Stimulated activated CD8-positive, alpha-beta memory T cell treated with anti-CD3 and anti-CD28 coated beads, Interleukin-4, amount 100 ng/mL, for 48 hours (primary cell): ENCODE data around the gene PDK2.

ENCODE experiments used
- DNase-seq: peaks from one replicate; pipeline ENCODE4 v3.0.0-alpha.2; 2020

Gene PDK2

GRCh38 chr17:50094753-50095619 lies at the start of gene PDK2:
TSS of gene PDK2 (plus strand) at chr17:50095351. CDS start at chr17:50095436, 85 bp downstream.
- peak; percentile 95 for DNase-seq

GRCh38 chr17:50046179-50046578 lies 49.0 kb upstream of the PDK2 start:
- DNase-seq, result no peak

DNA sequence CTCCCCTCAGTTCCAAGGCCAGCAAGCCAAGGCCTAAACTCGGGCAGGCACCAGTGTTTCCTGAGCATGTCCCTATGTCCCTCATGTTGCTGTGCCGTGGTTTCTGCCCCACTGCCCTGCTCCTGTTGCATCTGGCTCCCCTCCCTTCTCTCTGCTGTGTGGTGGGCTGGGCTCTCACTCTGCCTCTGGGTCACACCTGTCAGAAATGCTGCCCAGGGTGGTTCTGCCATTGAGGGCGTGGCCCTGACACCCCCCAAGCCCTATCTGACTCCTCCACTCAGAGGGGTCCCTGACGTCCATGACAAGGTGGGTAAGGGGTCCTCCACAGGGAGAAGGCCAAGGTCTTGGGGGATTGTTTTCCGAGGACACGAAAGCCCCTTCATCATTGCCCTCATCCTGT lies 48.5 kb upstream of the PDK2 start:
- DNase-seq, result no peak

- DNase-seq, result no peak
Measured at GRCh38 chr17:50047083-50047482, 48.1 kb upstream of the PDK2 start.

DNA sequence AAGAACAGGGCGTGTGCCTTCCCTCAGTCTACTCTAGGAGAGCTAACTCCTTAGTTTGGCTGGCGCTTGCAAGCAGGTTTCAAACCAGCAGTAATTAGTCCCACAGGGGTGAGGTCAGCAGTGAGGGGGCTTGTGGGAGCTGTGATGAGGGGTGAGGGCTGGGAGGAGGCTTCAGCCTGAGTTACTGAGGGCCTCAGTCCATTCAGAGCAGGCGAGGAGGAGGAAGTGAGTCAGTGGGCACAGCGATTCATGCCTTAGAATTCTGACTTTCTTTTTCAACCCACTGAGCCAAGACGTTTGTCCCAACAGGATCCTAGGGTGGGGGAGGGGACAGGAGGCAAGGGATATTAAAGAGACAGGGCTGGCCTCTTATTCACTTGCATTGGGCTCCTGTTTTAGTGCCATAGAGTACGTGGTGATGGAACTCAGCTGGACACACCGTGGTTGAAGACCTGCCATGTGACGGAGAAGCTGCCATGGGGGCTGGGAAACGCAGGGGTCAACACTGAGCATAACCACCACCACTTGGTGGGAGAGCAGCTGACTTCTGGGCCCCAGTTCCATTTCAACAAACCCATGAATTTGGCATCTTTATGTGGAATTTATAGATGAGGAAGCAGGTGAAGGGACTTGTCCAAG lies 47.5 kb upstream of the PDK2 start:
- DNase-seq, result peak; percentile 59

GRCh38 chr17:50048146-50048720 lies 46.9 kb upstream of the PDK2 start:
- DNase-seq, result no peak

GRCh38 chr17:50048988-50049387 lies 46.2 kb upstream of the PDK2 start:
- no peak for DNase-seq

DNA sequence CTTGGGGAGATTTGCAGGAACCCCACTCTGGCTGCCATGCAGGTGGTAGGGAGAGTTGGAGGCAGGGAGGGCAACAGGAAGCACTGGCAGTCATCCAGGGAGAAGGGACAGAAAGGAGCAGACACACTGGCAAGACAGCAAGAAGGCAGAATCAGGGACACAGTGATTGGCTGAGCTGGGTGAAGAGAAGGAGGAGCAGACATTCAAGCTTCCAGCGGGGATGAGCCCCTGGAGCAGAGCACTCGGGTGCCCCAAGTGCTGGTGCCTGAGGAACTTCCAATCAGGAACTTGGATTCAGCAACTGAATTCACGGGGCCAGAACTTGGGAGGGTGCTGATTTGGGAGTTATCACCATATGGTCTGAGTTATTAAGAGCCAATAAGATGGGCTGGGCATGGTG lies 45.5 kb upstream of the PDK2 start:
- DNase-seq, result no peak

DNA sequence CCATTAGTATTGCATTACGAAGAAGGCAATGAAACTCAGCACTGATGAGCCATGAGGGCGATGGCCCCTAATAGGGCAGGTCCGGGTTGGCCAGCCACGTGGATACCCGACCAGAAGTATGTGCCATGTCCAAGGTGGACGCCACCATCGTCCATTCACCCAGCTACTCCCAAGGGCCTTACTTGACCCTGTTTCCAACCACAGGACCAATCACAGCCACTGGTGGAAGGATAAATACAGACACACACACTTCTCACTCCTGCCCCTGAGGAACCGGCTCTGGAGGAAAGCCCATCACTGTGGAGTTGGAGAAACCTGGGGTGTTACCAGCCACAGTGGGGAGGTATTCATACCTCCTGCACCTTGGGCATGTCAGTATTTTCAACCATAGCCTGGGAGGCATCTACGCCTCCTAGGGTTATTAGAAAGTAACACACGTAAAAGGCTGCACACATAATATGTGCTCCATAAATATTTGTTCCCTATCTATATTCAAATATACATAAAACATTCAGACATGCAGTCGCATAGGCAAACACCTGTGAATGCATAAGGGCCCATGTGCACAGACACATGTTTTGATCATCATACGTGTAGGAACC lies 44.6 kb upstream of the PDK2 start:
- DNase-seq, result no peak

DNA sequence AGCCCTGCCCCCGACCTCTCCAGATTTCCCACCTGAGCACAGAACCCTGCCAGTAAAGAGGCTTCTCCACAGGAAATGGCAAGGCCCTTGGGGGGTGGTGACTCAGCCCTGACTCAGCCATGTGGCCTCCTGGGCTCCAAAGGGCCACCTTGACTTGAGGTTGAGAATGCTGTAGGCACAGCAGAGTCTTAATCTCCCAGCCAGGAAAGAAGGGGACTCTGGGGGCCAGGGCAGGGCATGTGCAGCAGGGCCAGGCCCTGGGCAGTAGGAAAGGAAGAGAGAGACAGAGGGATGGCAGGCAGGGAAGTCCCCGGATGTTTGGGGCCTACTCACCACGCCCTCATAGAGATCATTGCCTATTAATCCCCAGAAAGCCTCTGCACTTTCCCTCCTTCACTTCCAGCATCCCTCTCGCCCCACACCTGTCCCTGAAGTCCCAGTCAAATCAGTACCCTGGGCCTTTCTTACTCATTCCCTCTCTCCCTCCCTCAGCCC lies 44.0 kb upstream of the PDK2 start:
- DNase-seq, result peak; percentile 88

DNA sequence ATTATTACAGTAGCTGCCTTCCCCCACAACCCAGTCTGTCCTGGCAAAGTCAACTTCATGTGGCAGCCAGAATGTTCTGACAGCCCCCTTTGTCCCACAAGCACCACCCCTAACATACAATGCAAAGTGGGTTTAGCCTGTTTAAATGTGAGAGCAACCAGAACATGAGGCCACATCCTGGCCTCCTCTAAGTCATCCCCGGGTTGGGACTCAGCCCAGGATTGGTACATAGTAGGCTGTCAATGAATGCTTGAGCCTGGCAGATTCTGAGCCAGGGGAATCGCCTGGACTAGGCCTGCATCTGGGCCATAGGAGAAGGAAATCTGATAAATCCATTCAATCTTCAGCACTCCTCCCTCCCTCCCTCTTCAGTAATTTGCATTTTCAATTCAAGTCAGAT lies 43.5 kb upstream of the PDK2 start:
- DNase-seq, result no peak

DNA sequence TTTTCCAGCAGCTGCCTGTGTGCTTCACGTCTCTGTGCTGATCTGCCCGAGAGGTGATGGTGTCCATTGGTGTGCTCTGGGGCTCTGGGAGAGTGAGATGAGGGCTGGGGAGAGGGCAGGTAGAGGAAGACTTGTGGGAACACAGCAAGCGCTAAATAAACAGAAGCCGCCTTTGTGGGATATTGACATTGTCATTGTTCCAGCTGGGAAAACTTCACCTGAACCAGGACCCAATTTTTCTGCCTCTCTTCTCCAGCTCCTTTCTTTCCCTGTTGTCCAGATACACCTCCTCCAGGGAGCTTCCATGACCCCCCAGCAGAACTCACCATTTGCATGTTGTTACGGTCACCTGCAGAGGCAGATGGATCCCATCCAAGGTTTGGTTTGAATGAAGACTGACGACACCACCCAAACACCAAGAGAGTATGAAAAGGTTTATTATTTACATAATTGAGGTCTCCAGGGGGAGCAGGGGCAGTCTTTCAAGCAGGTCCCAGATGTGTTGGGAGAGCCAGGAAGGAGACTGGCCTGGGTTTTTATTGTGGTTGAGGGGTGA lies 42.8 kb upstream of the PDK2 start:
- no peak for DNase-seq

DNA sequence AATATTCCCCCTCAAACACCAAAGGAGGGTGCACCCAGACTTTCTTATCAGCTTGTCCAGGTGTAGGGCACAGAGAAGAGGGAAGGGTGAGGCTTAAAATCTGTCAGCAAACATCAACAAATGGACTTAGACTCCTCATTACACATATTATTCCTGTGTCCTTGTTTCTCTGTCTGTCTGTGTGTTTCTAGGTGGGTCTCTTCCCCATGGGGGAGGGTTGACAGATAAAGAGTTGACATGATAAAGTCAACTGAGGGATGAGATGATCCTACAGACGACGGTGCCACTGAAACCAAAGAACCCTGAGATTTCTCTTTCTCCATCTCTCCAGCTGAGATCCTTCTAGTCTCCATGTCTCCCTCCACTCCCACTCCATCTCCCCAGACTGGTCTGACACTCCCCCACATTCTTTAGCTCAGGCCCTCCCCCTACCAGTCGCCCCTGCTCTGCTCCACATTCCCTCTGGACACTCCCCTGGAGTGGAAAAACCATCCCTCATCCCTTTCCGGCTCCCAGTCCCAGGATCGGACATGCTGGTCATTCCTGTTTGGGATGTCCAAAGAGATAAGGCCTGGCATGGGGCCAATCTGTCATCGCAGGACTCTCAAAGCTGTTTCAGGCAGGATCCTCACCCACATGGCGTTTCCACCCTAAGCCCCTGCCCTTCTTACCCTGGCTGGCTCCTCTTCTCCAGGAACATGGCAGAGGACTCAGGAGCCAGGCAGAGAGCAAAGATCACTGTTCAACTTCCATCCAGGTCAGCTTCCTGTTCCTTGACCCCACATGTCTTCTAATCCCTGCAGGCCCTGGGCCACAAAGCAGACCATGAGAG lies 42.1 kb upstream of the PDK2 start:
- DNase-seq, result no peak

DNA sequence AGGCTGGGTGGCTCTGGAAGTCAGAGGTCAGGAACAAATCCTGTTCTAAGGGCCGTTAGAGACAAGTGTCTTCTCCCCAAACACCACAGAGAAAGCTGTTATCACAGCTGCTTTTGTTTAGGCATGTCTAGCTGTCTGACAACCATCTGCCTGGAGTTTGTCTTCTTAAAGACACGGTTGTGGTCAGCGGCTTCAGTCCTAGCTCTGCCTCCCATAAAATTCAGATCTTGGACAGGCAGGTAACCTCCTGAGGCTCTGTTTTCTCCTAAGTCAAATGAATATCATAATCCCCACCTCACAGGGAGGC lies 41.5 kb upstream of the PDK2 start:
- DNase-seq, result no peak

- DNase-seq, result peak; percentile 34
Measured at GRCh38 chr17:50055055-50055425, 40.1 kb upstream of the PDK2 start.

DNA sequence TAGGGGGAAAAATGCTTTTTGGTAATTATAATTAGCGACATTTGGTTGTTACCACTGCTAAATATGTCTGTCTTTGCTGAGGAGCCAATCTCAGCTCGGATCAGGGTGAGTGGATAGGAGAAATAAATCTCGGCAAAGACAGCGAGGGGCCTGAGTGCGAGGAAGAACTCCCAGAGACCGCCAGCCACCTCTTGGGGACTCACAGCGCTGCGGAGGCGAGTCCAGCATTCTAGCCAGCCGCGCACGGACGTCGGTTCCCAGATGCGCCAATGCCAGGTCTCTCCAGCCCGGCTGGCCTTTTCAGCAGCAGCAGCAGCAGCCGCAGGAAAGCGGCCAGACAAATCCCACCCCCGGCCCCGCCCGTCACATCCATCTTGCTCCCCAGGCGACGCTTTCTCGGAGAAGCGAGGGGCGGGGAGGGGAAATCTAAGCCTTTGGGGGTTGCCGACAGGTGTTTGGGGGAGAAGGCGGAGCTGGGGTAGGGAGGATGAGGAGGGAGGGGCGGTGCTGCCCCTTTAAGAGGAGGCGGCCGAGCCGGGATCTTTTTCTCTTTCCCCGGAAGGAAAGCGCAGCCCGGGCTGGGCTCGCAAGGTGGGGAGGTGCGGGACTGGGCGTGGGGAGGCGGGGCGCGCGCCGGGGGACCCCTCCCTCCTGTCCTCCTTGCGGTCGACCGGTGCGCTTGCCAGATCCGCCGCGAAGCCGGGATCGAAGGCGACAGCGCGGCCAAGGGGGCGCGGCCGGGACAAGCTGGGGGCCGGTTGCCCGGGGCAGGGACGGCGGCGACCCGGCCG lies 39.5 kb upstream of the PDK2 start, which contains the start of gene ITGA3:
Gene ITGA3, plus strand, starts transcription at position 685 of the 791 bp plus-strand sequence. CDS start 330 bp downstream, outside the sequence.
- peak; percentile 79 for DNase-seq

GRCh38 chr17:50056217-50056960 lies 38.8 kb upstream of the PDK2 start:
- DNase-seq, result peak; percentile 81

DNA sequence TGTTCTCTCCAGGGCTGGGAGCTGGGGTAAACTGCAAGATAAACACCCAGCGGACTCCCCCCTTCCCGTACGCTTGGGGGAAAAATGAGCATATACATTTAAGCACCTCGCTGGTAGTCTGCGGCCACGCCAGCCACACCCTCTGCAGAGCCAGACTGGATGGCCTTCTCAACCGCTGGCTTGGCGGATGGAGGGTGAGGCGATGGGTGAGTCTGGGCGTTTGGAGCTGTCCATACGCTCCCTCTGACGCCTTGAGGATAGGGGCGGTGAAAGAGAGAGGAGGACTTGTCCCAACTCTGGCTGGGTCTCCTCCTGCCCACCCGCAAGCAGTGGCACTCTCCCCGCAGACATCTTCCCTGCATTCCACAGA lies 38.2 kb upstream of the PDK2 start:
- no peak for DNase-seq

DNA sequence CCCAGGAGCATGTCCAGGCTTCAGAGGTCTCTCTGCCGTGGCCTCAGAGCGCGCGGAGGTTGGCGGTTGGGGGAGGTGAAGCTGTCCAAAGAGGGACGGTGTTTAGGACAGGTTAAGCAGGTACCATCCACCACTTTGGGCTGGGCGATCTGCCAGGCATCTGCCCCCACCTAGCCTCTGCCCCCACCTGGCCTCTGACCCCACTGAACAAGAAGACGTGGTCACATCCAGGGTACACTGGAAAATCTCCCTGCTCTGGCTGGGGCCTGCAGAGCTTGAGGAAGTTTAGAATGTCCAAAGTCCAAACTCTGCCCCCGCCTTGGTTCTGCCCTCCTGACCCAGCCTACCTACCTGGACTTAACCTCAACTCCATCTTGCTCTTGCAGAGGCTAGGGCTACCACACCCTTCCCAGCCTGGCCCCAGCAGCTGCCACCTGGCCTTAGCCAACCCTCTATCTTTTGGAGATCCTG lies 37.6 kb upstream of the PDK2 start:
- DNase-seq, result no peak

- no peak for DNase-seq
Measured at GRCh38 chr17:50058296-50058953, 36.7 kb upstream of the PDK2 start.
